Measurements from ENCODE around the gene FUBP1. TPM values are rescaled to one million over a fixed set of nuclear protein-coding genes. Genes with fewer than 3 reads are reported as not detected.

The FUBP1 gene
- total RNA-seq, 2 donors from 2014 or later = 45.8 to 49.3 TPM

DNA sequence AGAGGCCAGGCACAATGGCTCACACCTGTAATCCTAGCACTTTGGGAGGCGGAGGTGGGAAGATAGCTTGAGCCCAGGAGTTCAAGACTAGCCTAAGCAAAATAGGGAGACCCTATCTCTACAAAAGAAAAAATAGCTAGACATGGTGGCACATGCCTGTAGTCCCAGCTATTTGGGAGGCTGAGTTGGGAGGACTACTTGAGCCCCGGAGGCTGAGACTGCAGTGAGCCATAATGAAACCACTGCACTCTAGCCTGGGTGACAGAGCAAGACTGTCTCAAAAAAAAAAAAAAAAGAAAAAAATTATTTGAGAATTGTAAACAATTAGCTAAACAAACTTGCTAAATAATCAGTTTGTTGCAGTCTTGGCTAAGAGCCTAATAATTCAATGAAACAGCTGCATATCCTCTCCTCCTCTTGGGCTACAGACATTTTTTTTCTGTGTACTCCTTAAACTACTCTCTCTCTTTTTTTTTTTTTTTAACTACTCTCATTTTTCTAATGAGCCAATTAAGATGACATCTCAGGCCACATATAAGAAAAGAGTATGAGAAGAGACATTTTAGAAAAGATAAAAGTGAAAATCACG lies 15.3 kb upstream of the FUBP1 start:
- Histone ChIP-seq H3K9me3 (no peaks in the 10 kb centered on the region), H3K27ac (no peak overlapping the region), H3K4me1 (no peaks in the 10 kb centered on the region), H3K27me3 (no peaks in the 10 kb centered on the region), H3K4me3 (no peak overlapping the region), H3K36me3 (peaks cover 6% of the 10 kb centered on the region)
- no peak for DNase-seq (ENCODE audit: low spot score)
- TF ChIP-seq CTCF (IDR thresholded peaks at IDR 0.05) = no peak

DNA sequence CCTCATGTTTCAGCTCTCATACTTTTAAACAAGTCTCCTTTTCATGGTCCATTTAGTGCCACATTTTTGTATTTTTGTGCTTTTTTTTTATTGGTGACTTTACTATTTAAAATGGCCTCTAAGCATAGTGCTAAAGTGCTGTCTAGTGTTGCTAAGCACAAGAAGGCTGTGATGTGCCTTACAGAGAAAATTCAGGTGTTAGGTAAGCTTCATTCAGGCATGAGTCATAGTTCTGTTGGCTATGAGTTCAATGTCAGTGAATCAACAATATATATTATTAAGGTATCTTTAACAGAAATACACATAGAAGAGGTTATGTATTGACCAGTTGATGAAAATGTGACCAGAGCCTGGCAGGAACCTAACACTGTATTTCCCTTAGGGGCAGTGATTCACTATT lies 12.8 kb upstream of the FUBP1 start:
- no peak for DNase-seq (ENCODE audit: low spot score)
- H3K4me3 ChIP-seq = no peak overlapping the region
- H3K4me1 ChIP-seq = no peaks in the 10 kb centered on the region
- no peaks in the 10 kb centered on the region for H3K27me3 ChIP-seq
- no peak overlapping the region for H3K27ac ChIP-seq
- H3K36me3 ChIP-seq = peaks cover 6% of the 10 kb centered on the region
- no peaks in the 10 kb centered on the region for H3K9me3 ChIP-seq
- no peak for TF ChIP-seq CTCF (IDR thresholded peaks at IDR 0.05)

GRCh38 chr1:77990629-77991204 lies 11.8 kb upstream of the FUBP1 start:
- Histone ChIP-seq H3K4me1 (peaks cover 0 to 5% of the 10 kb centered on the region in 2 donors), H3K27ac (no peak overlapping the region), H3K4me3 (no peak overlapping the region), H3K9me3 (no peaks in the 10 kb centered on the region), H3K36me3 (peaks cover 6% of the 10 kb centered on the region), H3K27me3 (no peaks in the 10 kb centered on the region)
- no peak for DNase-seq (ENCODE audit: low spot score)
- TF ChIP-seq CTCF (IDR thresholded peaks at IDR 0.05) = no peak

- Histone ChIP-seq H3K4me3 (no peak overlapping the region), H3K36me3 (peaks cover 6% of the 10 kb centered on the region), H3K9me3 (no peaks in the 10 kb centered on the region), H3K27me3 (no peaks in the 10 kb centered on the region), H3K4me1 (peaks cover 0 to 12% of the 10 kb centered on the region in 2 donors), H3K27ac (no peak overlapping the region)
- TF ChIP-seq CTCF (IDR thresholded peaks at IDR 0.05) = no peak
- no peak for DNase-seq (ENCODE audit: low spot score)
These were observed 10.9 kb upstream of the FUBP1 start for GRCh38 chr1:77989744-77990143.

GRCh38 chr1:77987919-77988318 lies 9.0 kb upstream of the FUBP1 start:
- H3K27ac ChIP-seq = no peak overlapping the region
- peaks cover 4% of the 10 kb centered on the region for H3K36me3 ChIP-seq
- H3K4me3 ChIP-seq = no peak overlapping the region
- no peaks in the 10 kb centered on the region for H3K27me3 ChIP-seq
- H3K9me3 ChIP-seq = no peaks in the 10 kb centered on the region
- no peak for TF ChIP-seq CTCF (IDR thresholded peaks at IDR 0.05)
- DNase-seq (ENCODE audit: low spot score) = no peak
- peaks cover 0 to 24% of the 10 kb centered on the region in 2 donors for H3K4me1 ChIP-seq

DNA sequence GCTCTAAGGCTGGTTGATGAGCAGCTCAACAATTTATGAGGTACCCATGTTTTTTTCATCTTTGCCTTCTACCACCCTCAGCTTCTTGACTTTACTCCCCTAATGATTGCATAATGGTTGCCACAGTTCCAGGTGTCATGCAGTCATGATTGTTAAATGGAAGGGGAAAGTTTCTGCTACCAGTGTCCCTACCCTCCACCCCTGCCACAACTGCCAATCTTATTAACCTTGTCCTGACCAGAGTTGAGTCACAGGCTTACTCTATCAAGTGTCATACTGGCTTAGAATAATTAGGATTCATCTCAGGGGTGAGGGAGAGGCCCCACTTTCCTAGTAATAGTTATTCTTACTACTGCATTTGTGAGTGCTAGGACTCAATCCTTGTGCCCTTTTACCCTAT lies 7.9 kb upstream of the FUBP1 start:
- no peak overlapping the region for H3K27ac ChIP-seq
- H3K4me3 ChIP-seq = no peak overlapping the region
- TF ChIP-seq CTCF (IDR thresholded peaks at IDR 0.05) = no peak
- DNase-seq (ENCODE audit: low spot score) = no peak
- H3K4me1 ChIP-seq = peaks cover 0 to 24% of the 10 kb centered on the region in 2 donors
- H3K27me3 ChIP-seq = no peaks in the 10 kb centered on the region
- no peaks in the 10 kb centered on the region for H3K9me3 ChIP-seq
- no peaks in the 10 kb centered on the region for H3K36me3 ChIP-seq
